GM20000 (cell line): ENCODE results near the gene CNTN4.
"Not testable (repeated sequence)": the region's sequence is repeated elsewhere in the genome, so short reads cannot be mapped to it uniquely, and the experiment has no call there.

Experiments
- DNase-seq: peaks from one replicate; pipeline ENCODE4 v3.0.0; 2012; ENCODE audit warnings: low spot score
- CTCF ChIP-seq: IDR thresholded peaks from 2 replicates; pipeline ENCODE4 v1.5.1; 2012; ENCODE audit warnings: mild to moderate bottlenecking, control low read depth; ENCODE audit errors: extremely low read depth, missing control alignments

CNTN4 gene

GRCh38 chr3:2098398-2099027 lies at the start of gene CNTN4:
TSS of gene CNTN4 (plus strand) at chr3:2098866.
- no peak for TF ChIP-seq CTCF
- DNase-seq: peak; percentile 47

GRCh38 chr3:2061360-2061759 lies 37.3 kb upstream of the CNTN4 start:
- TF ChIP-seq CTCF: no peak
- DNase-seq: no peak

- no peak for TF ChIP-seq CTCF
- no peak for DNase-seq
Measured at GRCh38 chr3:2071531-2071930, 27.1 kb upstream of the CNTN4 start.

- no peak for DNase-seq
- no peak for TF ChIP-seq CTCF
Measured at GRCh38 chr3:2078821-2079220, 19.8 kb upstream of the CNTN4 start.

GRCh38 chr3:2082871-2083480 lies 15.7 kb upstream of the CNTN4 start:
- no peak for DNase-seq
- no peak for TF ChIP-seq CTCF

- not testable (repeated sequence) for DNase-seq
Measured at GRCh38 chr3:2083558-2083957, 15.1 kb upstream of the CNTN4 start.

GRCh38 chr3:2090095-2090911 lies 8.4 kb upstream of the CNTN4 start:
- no peak for DNase-seq
- TF ChIP-seq CTCF: no peak
